BE2C (cell line): ENCODE measurements around the gene LIPT2.

Source experiments
- DNase-seq: peaks from one replicate; pipeline ENCODE4 v3.0.0-alpha.2; 2020
- H3K27me3 ChIP-seq: fragments of 250-450 bp; sonication (Bioruptor Pico); 2 replicates; pipeline ENCODE4 v1.5.1; 2020; ENCODE audit warnings: mild to moderate bottlenecking
- H3K36me3 ChIP-seq: fragments of 250-450 bp; sonication (Bioruptor Pico); 2 replicates; pipeline ENCODE4 v1.5.1; 2020; ENCODE audit warnings: mild to moderate bottlenecking
- H3K4me1 ChIP-seq: fragments of 250-450 bp; sonication (Bioruptor Pico); 2 replicates; pipeline ENCODE4 v1.5.1; 2020
- H3K4me3 ChIP-seq: 2 replicates; pipeline ENCODE4 v1.5.1; 2011; ENCODE audit warnings: low read depth, low read length
- H3K9me3 ChIP-seq: fragments of 250-450 bp; sonication (Bioruptor Pico); 2 replicates; pipeline ENCODE4 v1.5.1; 2020
- CTCF ChIP-seq: IDR thresholded peaks from 2 replicates; pipeline ENCODE4 v1.5.1; 2012; ENCODE audit warnings: mild to moderate bottlenecking, low read depth, low read length

LIPT2 gene

GRCh38 chr11:74534216-74534945, 40.9 kb upstream of the LIPT2 start:
- H3K4me3 ChIP-seq = no peak overlapping the region
- TF ChIP-seq CTCF = no peak

DNA sequence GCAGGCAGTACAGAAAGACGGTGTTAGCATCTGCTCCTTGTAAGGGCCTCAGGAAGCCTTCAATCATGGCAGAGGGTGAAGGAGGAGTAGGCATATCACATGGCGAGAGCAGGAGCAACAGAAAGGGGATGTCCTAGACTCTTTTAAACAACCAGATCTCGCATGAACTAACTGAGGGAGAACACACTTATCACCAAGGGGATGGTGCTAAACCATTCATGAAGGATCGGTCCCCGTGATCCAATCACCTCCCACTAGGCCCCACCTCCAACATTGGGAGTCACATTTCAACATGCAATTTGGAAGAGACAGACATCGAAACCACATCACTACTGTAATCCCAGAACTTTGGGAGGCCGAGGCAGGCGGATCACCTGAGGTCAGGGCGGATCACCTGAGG, 39.9 kb upstream of the LIPT2 start:
- DNase-seq = no peak
- H3K4me1 ChIP-seq = peaks cover 10% of the 10 kb centered on the region
- H3K27me3 ChIP-seq = no peaks in the 10 kb centered on the region
- no peaks in the 10 kb centered on the region for H3K9me3 ChIP-seq
- no peaks in the 10 kb centered on the region for H3K36me3 ChIP-seq
- H3K4me3 ChIP-seq = no peak overlapping the region
- TF ChIP-seq CTCF = no peak

More at GRCh38 chr11:74534216-74534945, 40.9 kb upstream of the LIPT2 start:
- Histone ChIP-seq H3K36me3 (no peaks in the 10 kb centered on the region), H3K27me3 (no peaks in the 10 kb centered on the region), H3K9me3 (no peaks in the 10 kb centered on the region), H3K4me1 (peaks cover 14% of the 10 kb centered on the region)
- DNase-seq = no peak

- DNase-seq = no peak
- no peaks in the 10 kb centered on the region for H3K36me3 ChIP-seq
- H3K27me3 ChIP-seq = no peaks in the 10 kb centered on the region
- no peak overlapping the region for H3K4me3 ChIP-seq
- peaks cover 10% of the 10 kb centered on the region for H3K4me1 ChIP-seq
- TF ChIP-seq CTCF = no peak
- H3K9me3 ChIP-seq = no peaks in the 10 kb centered on the region
These were observed 39.1 kb upstream of the LIPT2 start for GRCh38 chr11:74532501-74533246.

- Histone ChIP-seq H3K4me3 (no peak overlapping the region), H3K9me3 (no peaks in the 10 kb centered on the region), H3K27me3 (no peaks in the 10 kb centered on the region), H3K36me3 (no peaks in the 10 kb centered on the region), H3K4me1 (peaks cover 5% of the 10 kb centered on the region)
- no peak for TF ChIP-seq CTCF
- DNase-seq = no peak
These were observed 31.5 kb upstream of the LIPT2 start for GRCh38 chr11:74524978-74525377.

DNA sequence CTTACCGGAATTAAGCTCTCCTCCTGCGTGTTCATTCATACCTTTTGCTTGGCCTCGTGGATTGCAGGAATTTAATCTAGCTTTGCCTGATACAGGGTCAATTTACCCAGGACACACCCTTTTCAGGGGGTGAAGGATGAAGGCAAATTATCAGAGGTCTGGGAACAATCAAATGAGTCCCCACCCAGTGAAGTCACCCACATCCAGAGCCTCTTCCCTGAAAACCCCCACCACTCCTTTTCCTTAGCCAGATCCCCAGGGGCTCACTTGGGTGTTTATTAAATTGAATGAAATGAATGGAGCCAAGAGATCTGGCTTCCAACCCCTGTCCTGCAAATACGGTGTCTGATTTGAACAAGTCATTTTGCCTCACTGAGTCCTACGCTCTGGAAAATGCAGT, 31.0 kb upstream of the LIPT2 start:
- Histone ChIP-seq H3K27me3 (no peaks in the 10 kb centered on the region), H3K9me3 (no peaks in the 10 kb centered on the region), H3K36me3 (no peaks in the 10 kb centered on the region), H3K4me3 (no peak overlapping the region), H3K4me1 (peaks cover 5% of the 10 kb centered on the region)
- no peak for TF ChIP-seq CTCF
- DNase-seq = no peak

DNA sequence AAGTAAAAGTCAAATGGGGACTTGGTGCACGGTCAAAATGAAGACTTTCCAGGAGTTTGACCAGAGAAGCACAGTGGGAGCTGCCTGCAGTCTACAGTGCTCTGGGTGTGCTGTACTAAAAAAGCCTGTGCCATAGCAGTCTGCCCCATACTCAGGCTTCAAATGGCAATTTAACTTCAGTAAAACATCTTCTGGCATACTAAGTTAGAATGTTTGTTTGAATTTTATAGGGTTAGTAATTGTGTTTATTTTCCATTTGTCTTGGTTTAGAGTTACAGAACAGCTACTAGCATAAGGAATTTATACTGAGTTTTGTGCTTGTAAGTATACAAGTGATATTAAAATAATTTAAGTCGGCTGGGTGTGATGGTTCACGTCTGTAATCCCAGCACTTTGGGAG, 29.3 kb upstream of the LIPT2 start:
- H3K36me3 ChIP-seq = no peaks in the 10 kb centered on the region
- H3K4me3 ChIP-seq = no peak overlapping the region
- H3K4me1 ChIP-seq = peaks cover 5% of the 10 kb centered on the region
- H3K27me3 ChIP-seq = no peaks in the 10 kb centered on the region
- no peak for TF ChIP-seq CTCF
- DNase-seq = no peak
- H3K9me3 ChIP-seq = no peaks in the 10 kb centered on the region
